HCT116 (cell line): ENCODE data around the gene CACNA1C. TPM values are rescaled to one million over a fixed set of nuclear protein-coding genes. Genes with fewer than 3 reads are reported as not detected.

ENCODE experiments used
- ATAC-seq: fragments of 200-7000 bp; cut with Tn5 transposase; 2 replicates; pipeline ENCODE4 v1.9.1; 2020; ENCODE audit warnings: mild to moderate bottlenecking, moderate library complexity
- BruUV-seq: library from RNA; stranded (reverse); fragments of 400-500 nt; replicated peaks from 2 replicates; lab custom pipeline; 2021; lab: Mats Ljungman, UMichigan
- CTCF ChIA-PET: fragments of 300-600 bp; sonication (Branson Sonifier 250); formaldehyde crosslinking; loops from one replicate; lab custom pipeline; 2021; ENCODE audit warnings: antibody characterized with exemption; lab: Charles Lee
- POLR2A ChIA-PET: fragments of 300-600, 350-600 bp; sonication (Branson Sonifier 250); formaldehyde crosslinking; loops from one replicate; lab custom pipeline; 2021; ENCODE audit warnings: antibody characterized with exemption; lab: Charles Lee
- RAD21 ChIA-PET, 2 experiments: fragments of 300-600 bp; sonication (Branson Sonifier 250); formaldehyde crosslinking; loops; one replicate each; lab custom pipeline; 2023; ENCODE audit warnings: low total read pairs in 2 of 2; ENCODE audit not compliant: uncharacterized antibody in 2 of 2, unreplicated experiment in 2 of 2, low non-redundant PET in 1 of 2; lab: Charles Lee
- DNase-seq: peaks from one replicate; pipeline ENCODE4 v3.0.0-alpha.2; 2010; ENCODE audit warnings: low read depth, low spot score
- H2AFZ ChIP-seq: fragments of 200-600 bp; shearing (Covaris generic), sonication (generic); 2 replicates; pipeline ENCODE4 v1.6.1; 2017; ENCODE audit warnings: low read depth, mixed run types, mixed read lengths, antibody characterized with exemption, low read length; ENCODE audit not compliant: poor library complexity, severe bottlenecking
- H3K27ac ChIP-seq: 2 replicates; pipeline ENCODE4 v1.5.1; 2012; ENCODE audit warnings: low read depth, low read length
- H3K27me3 ChIP-seq: fragments of 200-600 bp; sonication (generic); 2 replicates; pipeline ENCODE4 v1.6.1; 2016; ENCODE audit warnings: mixed run types, low read length, mixed read lengths; ENCODE audit not compliant: insufficient read depth
- H3K36me3 ChIP-seq, 2 experiments: fragments of 200-500 bp in 1 of 2; fragments of 200-600 bp in 1 of 2; sonication (Bioruptor generic) in 1 of 2; sonication (generic) in 1 of 2; 2 replicates each; pipeline versions ENCODE4 v1.5.1 to v1.6.1; 2014 to 2016; ENCODE audit warnings: low read length in 2 of 2, inconsistent platforms in 1 of 2, mixed read lengths in 1 of 2, mixed run types in 1 of 2; ENCODE audit not compliant: insufficient read depth in 2 of 2, control insufficient read depth in 1 of 2
- H3K4me1 ChIP-seq, 2 experiments: fragments of 200-600 bp in 1 of 2; sonication (generic) in 1 of 2; 2 replicates each; pipeline versions ENCODE4 v1.5.1 to v1.6.1; 2012 to 2017; ENCODE audit warnings: low read length in 2 of 2, inconsistent platforms in 1 of 2, mild to moderate bottlenecking in 1 of 2, mixed read lengths in 1 of 2, mixed run types in 1 of 2, moderate library complexity in 1 of 2; ENCODE audit not compliant: insufficient read depth in 2 of 2, control insufficient read depth in 1 of 2
- H3K4me2 ChIP-seq: fragments of 200-600 bp; sonication (generic); 2 replicates; pipeline ENCODE4 v1.6.1; 2017; ENCODE audit warnings: mixed run types, low read length, mixed read lengths
- H3K4me3 ChIP-seq, 2 experiments: fragments of 200-600 bp in 1 of 2; sonication (generic) in 1 of 2; replicated peaks in 1 of 2; 2 replicates each; pipeline ENCODE4 v1.5.1; 2011 to 2016; ENCODE audit warnings: low read length in 2 of 2, control low read depth in 1 of 2, low read depth in 1 of 2, mild to moderate bottlenecking in 1 of 2, mixed read lengths in 1 of 2, mixed run types in 1 of 2
- H3K79me2 ChIP-seq: fragments of 200-600 bp; sonication (generic); 2 replicates; pipeline ENCODE4 v1.6.1; 2017; ENCODE audit warnings: mild to moderate bottlenecking, mixed run types, low read length, moderate library complexity, mixed read lengths; ENCODE audit not compliant: insufficient read depth
- H3K9ac ChIP-seq: fragments of 200-600 bp; sonication (generic); 2 replicates; pipeline ENCODE4 v1.6.1; 2016; ENCODE audit warnings: low read length, mixed read lengths
- H3K9me2 ChIP-seq: fragments of 200-600 bp; sonication (generic), shearing (Covaris generic); 2 replicates; pipeline ENCODE4 v1.6.1; 2017; ENCODE audit warnings: mixed run types, mild to moderate bottlenecking, moderate library complexity; ENCODE audit not compliant: insufficient read depth
- H3K9me3 ChIP-seq, 2 experiments: fragments of 200-500 bp in 1 of 2; fragments of 200-600 bp in 1 of 2; sonication (Bioruptor generic) in 1 of 2; sonication (generic) in 1 of 2; 2 replicates each; pipeline ENCODE4 v1.6.1; 2014 to 2017; ENCODE audit warnings: low read length in 2 of 2, mixed read lengths in 2 of 2, inconsistent platforms in 1 of 2, low read depth in 1 of 2, mild to moderate bottlenecking in 1 of 2, mixed run types in 1 of 2, moderate library complexity in 1 of 2; ENCODE audit not compliant: control insufficient read depth in 1 of 2, insufficient read depth in 1 of 2
- H4K20me1 ChIP-seq: fragments of 200-600 bp; sonication (generic), shearing (Covaris generic); 2 replicates; pipeline ENCODE4 v1.6.1; 2017; ENCODE audit warnings: mixed run types, mild to moderate bottlenecking, moderate library complexity; ENCODE audit not compliant: insufficient read depth
- CBX3 ChIP-seq: IDR thresholded peaks from 2 replicates; pipeline ENCODE4 v1.6.1; 2012; ENCODE audit warnings: low read depth
- EGR1 ChIP-seq: IDR thresholded peaks from 2 replicates; pipeline ENCODE4 v1.6.1; 2012; ENCODE audit warnings: low read depth
- ELF1 ChIP-seq: IDR thresholded peaks from 2 replicates; pipeline ENCODE4 v1.6.1; 2012; ENCODE audit warnings: low read depth, borderline replicate concordance
- EZH2 ChIP-seq: fragments of 200-600 bp; sonication (generic); IDR thresholded peaks from 2 replicates; pipeline ENCODE4 v1.6.1; 2017; ENCODE audit warnings: antibody characterized with exemption, mixed run types
- EZH2phosphoT487 ChIP-seq: fragments of 200-600 bp; IDR thresholded peaks from 2 replicates; pipeline ENCODE4 v1.6.1; 2018; ENCODE audit warnings: antibody characterized with exemption, borderline replicate concordance
- JUND ChIP-seq: IDR thresholded peaks from 2 replicates; pipeline ENCODE4 v1.6.1; 2012
- POLR2A ChIP-seq: IDR thresholded peaks from 2 replicates; pipeline ENCODE4 v1.7.0; 2011; ENCODE audit warnings: borderline replicate concordance; ENCODE audit not compliant: insufficient read depth, insufficient read length; ENCODE audit errors: extremely low read depth
- SP1 ChIP-seq: IDR thresholded peaks from 2 replicates; pipeline ENCODE4 v1.6.1; 2012; ENCODE audit warnings: low read depth
- SRF ChIP-seq: IDR thresholded peaks from 2 replicates; pipeline ENCODE4 v1.6.1; 2012; ENCODE audit warnings: low read depth
- TCF7L2 ChIP-seq: IDR thresholded peaks from 2 replicates; pipeline ENCODE4 v1.7.0; 2011; ENCODE audit warnings: borderline replicate concordance, inconsistent platforms; ENCODE audit not compliant: insufficient read depth, insufficient read length; ENCODE audit errors: extremely low read depth
- YY1 ChIP-seq: IDR thresholded peaks from 2 replicates; pipeline ENCODE4 v1.6.1; 2011; ENCODE audit warnings: low read length, low read depth, moderate library complexity, mild to moderate bottlenecking; ENCODE audit not compliant: insufficient replicate concordance; ENCODE audit errors: extremely low read depth
- ZFX ChIP-seq: fragments of 450-650 bp; IDR thresholded peaks from 2 replicates; pipeline ENCODE4 v1.6.1; 2017
- ZNF274 ChIP-seq: fragments of 200-500 bp; sonication (Bioruptor generic); IDR thresholded peaks from 2 replicates; pipeline ENCODE4 v1.6.1; 2014; ENCODE audit warnings: mild to moderate bottlenecking, low read depth, low read length, inconsistent platforms
- intact Hi-C: fragments of 100-400 bp; cut with micrococcal nuclease; formaldehyde crosslinking; loops from 2 replicates; pipeline ENCODE4 v1.10.0; 2022
- total RNA-seq: library from RNA; stranded (reverse); gene quantifications from one replicate; pipeline ENCODE4 v1.2.1, GENCODE V29; 2021; ENCODE audit not compliant: unreplicated experiment
- TF ChIP-seq, protein P1 (sequence below), 3 experiments: fragments of 200-600 bp in 1 of 3; sonication (generic) in 1 of 3; IDR thresholded peaks in 2 of 3; conservative IDR thresholded peaks in 1 of 3; 2 replicates each; pipeline ENCODE4 v1.5.1; 2012 to 2017; ENCODE audit warnings: low read depth in 2 of 3, low read length in 2 of 3, antibody characterized with exemption in 1 of 3, borderline replicate concordance in 1 of 3, control low read depth in 1 of 3, mild to moderate bottlenecking in 1 of 3, mixed read lengths in 1 of 3, mixed run types in 1 of 3, moderate library complexity in 1 of 3; ENCODE audit not compliant: insufficient read depth in 1 of 3
- TF ChIP-seq, protein P2 (sequence below): IDR thresholded peaks from 2 replicates; pipeline ENCODE4 v1.6.1; 2012
- TF ChIP-seq, protein P3 (sequence below): IDR thresholded peaks from 2 replicates; pipeline ENCODE4 v1.6.1; 2011; ENCODE audit warnings: mild to moderate bottlenecking, low read length, moderate library complexity; ENCODE audit not compliant: insufficient replicate concordance; ENCODE audit errors: extremely low read depth

The CACNA1C gene
- total RNA-seq, 1 experiment from 2014 or later = 0.05 TPM

- Histone ChIP-seq H3K9ac (no peak overlapping the region), H3K27ac (no peak overlapping the region), H4K20me1 (no peaks in the 10 kb centered on the region), H3K27me3 (peaks cover 5% of the 10 kb centered on the region; the same call in 1 of the 2 replicates), H3K9me2 (no peaks in the 10 kb centered on the region), H2AFZ (no peak overlapping the region)
- no TSS peak for BruUV-seq
- no peak for DNase-seq
- TF ChIP-seq SP1 (no peak), TCF7L2 (no peak), JUND (no peak), ZFX (no peak), ZNF274 (no peak), POLR2A (no peak), YY1 (no peak), ELF1 (no peak), SRF (no peak), EGR1 (no peak), EZH2phosphoT487 (no peak), EZH2 (no peak), CBX3 (no peak)
- TF ChIP-seq, protein P1, sequence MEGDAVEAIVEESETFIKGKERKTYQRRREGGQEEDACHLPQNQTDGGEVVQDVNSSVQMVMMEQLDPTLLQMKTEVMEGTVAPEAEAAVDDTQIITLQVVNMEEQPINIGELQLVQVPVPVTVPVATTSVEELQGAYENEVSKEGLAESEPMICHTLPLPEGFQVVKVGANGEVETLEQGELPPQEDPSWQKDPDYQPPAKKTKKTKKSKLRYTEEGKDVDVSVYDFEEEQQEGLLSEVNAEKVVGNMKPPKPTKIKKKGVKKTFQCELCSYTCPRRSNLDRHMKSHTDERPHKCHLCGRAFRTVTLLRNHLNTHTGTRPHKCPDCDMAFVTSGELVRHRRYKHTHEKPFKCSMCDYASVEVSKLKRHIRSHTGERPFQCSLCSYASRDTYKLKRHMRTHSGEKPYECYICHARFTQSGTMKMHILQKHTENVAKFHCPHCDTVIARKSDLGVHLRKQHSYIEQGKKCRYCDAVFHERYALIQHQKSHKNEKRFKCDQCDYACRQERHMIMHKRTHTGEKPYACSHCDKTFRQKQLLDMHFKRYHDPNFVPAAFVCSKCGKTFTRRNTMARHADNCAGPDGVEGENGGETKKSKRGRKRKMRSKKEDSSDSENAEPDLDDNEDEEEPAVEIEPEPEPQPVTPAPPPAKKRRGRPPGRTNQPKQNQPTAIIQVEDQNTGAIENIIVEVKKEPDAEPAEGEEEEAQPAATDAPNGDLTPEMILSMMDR (IDR thresholded peaks at IDR 0.05 in 2 of 3, conservative IDR thresholded peaks at IDR 0.05 in 1 of 3; ENCODE audit: borderline replicate concordance in 1 of 3, insufficient read depth in 1 of 3, low read depth in 2 of 3, low read length in 2 of 3) = no peak
- TF ChIP-seq, protein P2, sequence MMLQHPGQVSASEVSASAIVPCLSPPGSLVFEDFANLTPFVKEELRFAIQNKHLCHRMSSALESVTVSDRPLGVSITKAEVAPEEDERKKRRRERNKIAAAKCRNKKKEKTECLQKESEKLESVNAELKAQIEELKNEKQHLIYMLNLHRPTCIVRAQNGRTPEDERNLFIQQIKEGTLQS = no peak
- TF ChIP-seq, protein P3, sequence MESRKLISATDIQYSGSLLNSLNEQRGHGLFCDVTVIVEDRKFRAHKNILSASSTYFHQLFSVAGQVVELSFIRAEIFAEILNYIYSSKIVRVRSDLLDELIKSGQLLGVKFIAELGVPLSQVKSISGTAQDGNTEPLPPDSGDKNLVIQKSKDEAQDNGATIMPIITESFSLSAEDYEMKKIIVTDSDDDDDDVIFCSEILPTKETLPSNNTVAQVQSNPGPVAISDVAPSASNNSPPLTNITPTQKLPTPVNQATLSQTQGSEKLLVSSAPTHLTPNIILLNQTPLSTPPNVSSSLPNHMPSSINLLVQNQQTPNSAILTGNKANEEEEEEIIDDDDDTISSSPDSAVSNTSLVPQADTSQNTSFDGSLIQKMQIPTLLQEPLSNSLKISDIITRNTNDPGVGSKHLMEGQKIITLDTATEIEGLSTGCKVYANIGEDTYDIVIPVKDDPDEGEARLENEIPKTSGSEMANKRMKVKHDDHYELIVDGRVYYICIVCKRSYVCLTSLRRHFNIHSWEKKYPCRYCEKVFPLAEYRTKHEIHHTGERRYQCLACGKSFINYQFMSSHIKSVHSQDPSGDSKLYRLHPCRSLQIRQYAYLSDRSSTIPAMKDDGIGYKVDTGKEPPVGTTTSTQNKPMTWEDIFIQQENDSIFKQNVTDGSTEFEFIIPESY = no peak
- TF ChIP-seq, all 23 proteins: peak for 0
- POLR2A ChIA-PET = no interaction called here
- ATAC-seq = no peak
- RAD21 ChIA-PET = no interaction called here
- Histone ChIP-seq H3K4me2 (no peak overlapping the region), H3K4me3 (no peak overlapping the region), H3K4me1 (no peaks in the 10 kb centered on the region), H3K79me2 (no peaks in the 10 kb centered on the region), H3K9me3 (no peaks in the 10 kb centered on the region), H3K36me3 (no peaks in the 10 kb centered on the region)
- CTCF ChIA-PET = no interaction called here
- intact Hi-C loops = no loop called here
These were observed 400.4 kb downstream of the CACNA1C start for GRCh38 chr12:2453076-2453760.
